ENCODE results near the gene RARB.

Gene RARB

DNA sequence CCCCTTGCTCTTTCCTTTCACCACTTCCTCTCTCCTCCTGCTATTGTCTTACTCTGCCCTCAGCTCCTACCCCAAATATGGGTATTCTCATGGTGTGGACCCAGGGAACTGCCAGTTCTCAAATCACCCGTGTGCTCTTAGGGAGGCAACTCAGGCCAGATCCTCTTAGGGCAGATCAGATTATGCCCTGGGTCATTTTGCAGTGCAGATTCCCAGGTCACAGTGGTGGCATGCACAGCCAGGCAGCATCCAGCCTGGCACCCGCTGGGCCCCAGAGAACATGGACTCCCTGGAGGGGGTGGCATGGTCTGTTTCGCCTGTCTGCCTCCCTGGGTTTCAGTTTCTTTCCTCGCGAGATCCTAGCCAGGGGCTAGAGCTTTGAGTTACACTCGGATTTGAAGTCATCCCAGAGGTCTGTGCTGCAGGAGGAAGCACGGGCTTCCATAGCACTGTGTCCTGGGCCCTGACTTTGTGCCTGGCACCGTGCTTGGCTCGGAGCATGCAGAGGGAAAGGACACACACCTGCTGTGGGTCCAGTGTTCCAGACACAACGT, 140.5 kb downstream of the RARB start:
- Histone ChIP-seq H3K4me1 (ENCODE audit: low read length) (no peaks in the 10 kb centered on the region), H3K79me2 (ENCODE audit: low read length) (no peaks in the 10 kb centered on the region), H3K9ac (ENCODE audit: low read length) (no peak overlapping the region), H3K27ac (ENCODE audit: low read length) (no peak overlapping the region), H3K27me3 (ENCODE audit: low read depth, low read length) (no peaks in the 10 kb centered on the region), H3K4me2 (ENCODE audit: low read length) (peak overlapping the region; percentile 22; the same call in 1 of the 2 replicates), H3K4me3 (ENCODE audit: low read length) (no peak overlapping the region), H3K9me3 (ENCODE audit: insufficient read depth, low read length) (no peaks in the 10 kb centered on the region), H3K36me3 (replicated peaks; ENCODE audit: low read depth, low read length) (no peaks in the 10 kb centered on the region), H2AFZ (ENCODE audit: low read depth, low read length) (no peak overlapping the region), H4K20me1 (ENCODE audit: insufficient read depth, low read length) (no peaks in the 10 kb centered on the region)
- TF ChIP-seq, protein P1, sequence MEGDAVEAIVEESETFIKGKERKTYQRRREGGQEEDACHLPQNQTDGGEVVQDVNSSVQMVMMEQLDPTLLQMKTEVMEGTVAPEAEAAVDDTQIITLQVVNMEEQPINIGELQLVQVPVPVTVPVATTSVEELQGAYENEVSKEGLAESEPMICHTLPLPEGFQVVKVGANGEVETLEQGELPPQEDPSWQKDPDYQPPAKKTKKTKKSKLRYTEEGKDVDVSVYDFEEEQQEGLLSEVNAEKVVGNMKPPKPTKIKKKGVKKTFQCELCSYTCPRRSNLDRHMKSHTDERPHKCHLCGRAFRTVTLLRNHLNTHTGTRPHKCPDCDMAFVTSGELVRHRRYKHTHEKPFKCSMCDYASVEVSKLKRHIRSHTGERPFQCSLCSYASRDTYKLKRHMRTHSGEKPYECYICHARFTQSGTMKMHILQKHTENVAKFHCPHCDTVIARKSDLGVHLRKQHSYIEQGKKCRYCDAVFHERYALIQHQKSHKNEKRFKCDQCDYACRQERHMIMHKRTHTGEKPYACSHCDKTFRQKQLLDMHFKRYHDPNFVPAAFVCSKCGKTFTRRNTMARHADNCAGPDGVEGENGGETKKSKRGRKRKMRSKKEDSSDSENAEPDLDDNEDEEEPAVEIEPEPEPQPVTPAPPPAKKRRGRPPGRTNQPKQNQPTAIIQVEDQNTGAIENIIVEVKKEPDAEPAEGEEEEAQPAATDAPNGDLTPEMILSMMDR (IDR thresholded peaks at IDR 0.05; ENCODE audit: low read depth, low read length), result no peak
- no peak for TF ChIP-seq EZH2phosphoT487 (IDR thresholded peaks at IDR 0.05; ENCODE audit: low read depth)

DNA sequence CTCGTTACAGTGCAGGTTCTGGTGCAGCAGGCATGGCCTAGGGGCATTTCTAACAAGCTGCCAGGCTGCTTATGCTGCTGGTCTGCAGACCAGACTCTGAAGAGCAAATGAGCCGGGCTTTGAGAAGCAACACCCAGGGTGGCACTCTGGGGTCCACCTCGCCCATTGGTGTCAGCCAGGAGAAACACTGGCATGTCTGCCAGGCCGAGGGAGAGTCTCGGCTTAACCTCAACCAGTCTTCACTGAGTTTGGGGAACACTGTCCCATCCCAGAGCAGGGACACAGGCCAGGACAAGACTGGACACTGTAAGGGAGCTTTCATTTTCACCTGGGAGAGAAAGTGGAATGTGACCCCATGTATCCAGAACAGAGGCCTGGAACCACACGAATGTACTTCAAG, 143.2 kb downstream of the RARB start:
- Histone ChIP-seq H3K4me3 (ENCODE audit: low read length) (no peak overlapping the region), H3K27ac (ENCODE audit: low read length) (no peak overlapping the region)

DNA sequence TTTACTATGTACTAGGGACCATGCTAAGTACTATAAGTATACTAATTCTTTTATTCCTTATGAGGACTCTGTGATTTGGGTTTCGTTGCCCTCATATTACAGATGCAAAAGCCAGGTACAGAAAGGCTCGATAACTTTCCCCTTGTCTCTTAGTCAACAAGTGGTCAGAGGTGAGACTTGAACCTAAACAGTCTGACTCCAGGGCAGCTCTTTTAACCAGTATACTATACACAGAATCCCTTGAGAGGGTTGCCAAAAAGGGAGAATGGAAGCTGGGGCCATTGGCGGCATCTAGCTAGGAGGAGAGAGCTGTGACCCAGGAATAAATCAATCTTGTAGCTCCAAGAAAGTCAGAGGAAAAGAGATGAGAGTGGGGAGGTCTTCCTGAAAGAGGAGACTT, 144.3 kb downstream of the RARB start:
- H3K4me3 ChIP-seq (ENCODE audit: low read length), result no peak overlapping the region
- no peak overlapping the region for H3K9ac ChIP-seq (ENCODE audit: low read length)
- H3K27me3 ChIP-seq (ENCODE audit: low read depth, low read length), result no peaks in the 10 kb centered on the region
- TF ChIP-seq EZH2phosphoT487 (IDR thresholded peaks at IDR 0.05; ENCODE audit: low read depth), result no peak
- TF ChIP-seq, protein P1 (IDR thresholded peaks at IDR 0.05; ENCODE audit: low read depth, low read length), result no peak
- H3K36me3 ChIP-seq (replicated peaks; ENCODE audit: low read depth, low read length), result no peaks in the 10 kb centered on the region
- H3K79me2 ChIP-seq (ENCODE audit: low read length), result no peaks in the 10 kb centered on the region
- no peaks in the 10 kb centered on the region for H3K4me1 ChIP-seq (ENCODE audit: low read length)
- no peaks in the 10 kb centered on the region for H4K20me1 ChIP-seq (ENCODE audit: insufficient read depth, low read length)
- H3K4me2 ChIP-seq (ENCODE audit: low read length), result no peak overlapping the region
- H2AFZ ChIP-seq (ENCODE audit: low read depth, low read length), result no peak overlapping the region
- no peak overlapping the region for H3K27ac ChIP-seq (ENCODE audit: low read length)
- H3K9me3 ChIP-seq (ENCODE audit: insufficient read depth, low read length), result no peaks in the 10 kb centered on the region

More for the DNA sequence above, 143.2 kb downstream of the RARB start:
- Histone ChIP-seq H3K4me1 (ENCODE audit: low read length) (no peaks in the 10 kb centered on the region), H3K4me2 (ENCODE audit: low read length) (no peak overlapping the region), H3K9ac (ENCODE audit: low read length) (no peak overlapping the region), H3K79me2 (ENCODE audit: low read length) (no peaks in the 10 kb centered on the region), H3K27me3 (ENCODE audit: low read depth, low read length) (no peaks in the 10 kb centered on the region), H4K20me1 (ENCODE audit: insufficient read depth, low read length) (no peaks in the 10 kb centered on the region), H2AFZ (ENCODE audit: low read depth, low read length) (no peak overlapping the region), H3K36me3 (replicated peaks; ENCODE audit: low read depth, low read length) (no peaks in the 10 kb centered on the region), H3K9me3 (ENCODE audit: insufficient read depth, low read length) (no peaks in the 10 kb centered on the region)
- TF ChIP-seq EZH2phosphoT487 (IDR thresholded peaks at IDR 0.05; ENCODE audit: low read depth), result no peak
- TF ChIP-seq, protein P1 (IDR thresholded peaks at IDR 0.05; ENCODE audit: low read depth, low read length), result no peak

DNA sequence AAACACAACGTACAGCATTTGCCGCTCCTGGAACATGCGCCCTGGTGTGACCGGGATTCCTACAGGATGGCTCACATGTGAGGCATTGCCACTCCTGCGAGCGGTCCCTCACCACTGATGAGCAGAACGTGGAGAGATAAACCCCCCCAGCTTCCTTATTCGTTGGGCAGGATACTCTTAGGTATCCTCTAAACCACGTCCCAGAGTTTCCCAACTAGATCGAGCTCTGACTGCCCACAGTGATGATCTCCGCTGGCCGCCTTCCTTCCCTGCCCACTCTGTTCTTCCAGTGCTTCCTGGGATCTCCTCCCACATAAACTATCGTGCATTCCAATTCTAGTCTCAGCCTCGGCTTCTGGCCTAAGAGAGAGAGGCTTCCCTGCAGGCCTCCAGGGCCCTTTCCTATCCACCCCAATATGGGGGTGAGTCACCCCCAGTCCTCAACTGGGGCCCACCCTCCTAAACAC, 144.9 kb downstream of the RARB start:
- no peaks in the 10 kb centered on the region for H3K9me3 ChIP-seq (ENCODE audit: insufficient read depth, low read length)
- no peak overlapping the region for H3K4me3 ChIP-seq (ENCODE audit: low read length)
- H3K36me3 ChIP-seq (replicated peaks; ENCODE audit: low read depth, low read length), result no peaks in the 10 kb centered on the region
- H3K79me2 ChIP-seq (ENCODE audit: low read length), result no peaks in the 10 kb centered on the region
- no peak overlapping the region for H3K9ac ChIP-seq (ENCODE audit: low read length)
- H4K20me1 ChIP-seq (ENCODE audit: insufficient read depth, low read length), result no peaks in the 10 kb centered on the region
- no peaks in the 10 kb centered on the region for H3K4me1 ChIP-seq (ENCODE audit: low read length)
- H3K4me2 ChIP-seq (ENCODE audit: low read length), result no peak overlapping the region
- no peak overlapping the region for H2AFZ ChIP-seq (ENCODE audit: low read depth, low read length)
- H3K27me3 ChIP-seq (ENCODE audit: low read depth, low read length), result no peaks in the 10 kb centered on the region
- H3K27ac ChIP-seq (ENCODE audit: low read length), result no peak overlapping the region
- TF ChIP-seq EZH2phosphoT487 (IDR thresholded peaks at IDR 0.05; ENCODE audit: low read depth), result no peak
- TF ChIP-seq, protein P1 (IDR thresholded peaks at IDR 0.05; ENCODE audit: low read depth, low read length), result no peak
